HG03521 (cell line): ENCODE results near the gene DZANK1.
"Not testable (repeated sequence)": the region's sequence is repeated elsewhere in the genome, so short reads cannot be mapped to it uniquely, and the experiment has no call there.

Experiments
- ATAC-seq: cut with Tn5 transposase; IDR thresholded peaks from one replicate; pipeline ENCODE4 v1.9.1; 2021; ENCODE audit warnings: mild to moderate bottlenecking, moderate library complexity; ENCODE audit not compliant: unreplicated experiment

The DZANK1 gene

DNA sequence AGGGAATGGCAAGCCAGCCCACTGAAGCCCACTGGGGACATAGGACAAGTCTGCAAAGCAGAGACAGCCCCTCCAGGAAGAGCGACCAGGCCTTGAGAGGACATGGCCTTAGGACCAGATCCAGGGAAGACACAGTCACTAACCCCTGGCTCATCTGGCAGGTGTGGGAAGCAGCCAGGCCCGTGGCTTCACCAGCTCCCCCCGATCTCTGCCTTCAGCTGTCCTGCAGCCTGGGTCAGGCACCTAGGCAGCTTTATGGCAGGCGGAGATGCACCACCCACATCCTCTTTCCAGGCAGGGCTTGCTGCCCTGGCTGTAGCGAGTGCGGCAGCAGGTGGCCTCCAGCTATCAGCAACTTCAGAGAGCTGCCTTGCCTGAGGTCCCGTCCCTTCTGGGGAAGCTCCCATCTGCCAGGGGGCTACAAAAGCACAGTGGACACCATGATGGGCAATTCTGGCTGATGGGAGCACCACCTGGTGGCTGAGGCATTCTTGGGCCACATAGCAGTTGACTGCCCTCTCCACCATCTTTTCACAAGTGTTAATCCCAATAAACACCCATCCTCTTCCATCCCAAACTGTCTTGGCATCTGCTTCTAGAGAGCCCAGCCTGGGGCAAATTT is 85.8 kb downstream of the DZANK1 start:
- no peak for ATAC-seq

DNA sequence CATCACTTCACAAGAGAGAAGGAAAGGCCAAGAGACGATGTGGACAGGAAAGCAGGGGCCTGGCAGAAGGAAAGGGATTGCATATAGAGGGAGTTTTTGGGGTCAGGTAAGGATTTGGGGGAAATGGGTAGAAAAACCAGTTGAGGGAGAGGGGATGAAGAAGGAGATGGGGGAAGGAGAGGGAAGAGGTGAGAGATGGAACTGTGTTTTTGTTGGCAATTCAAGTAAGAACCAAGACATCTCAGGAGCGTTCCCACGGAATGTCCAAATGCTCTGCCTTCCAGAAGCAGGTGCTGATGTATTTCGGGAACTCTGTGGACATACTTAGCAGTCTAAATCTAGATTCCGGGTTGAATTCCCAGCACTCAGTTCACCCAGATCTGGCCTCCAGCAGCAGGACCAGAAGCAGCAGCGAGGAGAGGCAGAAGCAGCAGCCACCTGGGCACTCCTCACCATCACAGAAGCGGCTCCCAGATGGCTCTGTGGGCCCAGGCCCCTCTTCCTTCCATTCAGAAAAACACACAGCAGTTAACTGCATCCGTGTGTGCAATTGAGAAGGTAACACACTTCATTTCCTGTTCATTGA is 88.8 kb downstream of the DZANK1 start:
- ATAC-seq = no peak

DNA sequence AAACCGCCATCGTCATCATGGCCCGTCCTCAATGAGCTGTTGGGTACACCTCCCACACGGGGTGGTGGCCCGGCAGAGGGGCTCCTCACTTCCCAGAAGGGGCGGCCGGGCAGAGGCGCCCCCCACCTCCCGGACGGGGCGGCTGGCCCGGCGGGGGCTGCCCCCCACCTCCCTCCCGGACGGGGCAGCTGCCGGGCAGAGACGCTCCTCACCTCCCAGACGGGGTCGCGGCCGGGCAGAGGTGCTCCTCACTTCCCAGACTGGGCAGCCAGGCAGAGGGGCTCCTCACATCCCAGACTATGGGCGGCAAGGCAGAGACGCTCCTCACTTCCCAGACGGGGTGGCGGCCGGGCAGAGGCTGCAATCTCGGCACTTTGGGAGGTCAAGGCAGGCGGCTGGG is 91.3 kb downstream of the DZANK1 start:
- ATAC-seq = not testable (repeated sequence)

- ATAC-seq = no peak
These were observed 94.5 kb downstream of the DZANK1 start for GRCh38 chr20:18372296-18372695.

DNA sequence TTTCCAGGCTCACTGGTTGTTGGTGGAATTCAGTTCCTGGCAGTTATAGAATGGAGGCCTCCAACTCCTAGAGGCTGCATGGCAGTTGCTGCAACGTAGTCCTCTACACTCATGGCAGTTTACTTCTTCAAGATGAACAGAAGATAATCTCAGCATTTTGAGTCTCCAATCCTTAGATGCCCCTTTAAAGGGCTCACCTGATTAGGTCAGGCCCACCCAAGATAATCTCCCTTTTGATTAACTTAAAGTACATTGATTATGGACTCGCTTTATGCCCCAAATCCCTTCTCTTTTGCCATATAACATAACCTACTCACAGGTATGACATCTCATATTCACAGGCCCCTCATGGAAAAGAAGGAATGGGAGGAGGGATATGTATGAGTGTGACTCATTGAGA is 102.1 kb downstream of the DZANK1 start:
- ATAC-seq = no peak

GRCh38 chr20:18363708-18364107 is 103.1 kb downstream of the DZANK1 start:
- no peak for ATAC-seq

GRCh38 chr20:18362916-18363315 is 103.9 kb downstream of the DZANK1 start:
- no peak for ATAC-seq

GRCh38 chr20:18361678-18362077 is 105.2 kb downstream of the DZANK1 start:
- no peak for ATAC-seq

- ATAC-seq = no peak
These were observed 106.2 kb downstream of the DZANK1 start for GRCh38 chr20:18360635-18361034.

DNA sequence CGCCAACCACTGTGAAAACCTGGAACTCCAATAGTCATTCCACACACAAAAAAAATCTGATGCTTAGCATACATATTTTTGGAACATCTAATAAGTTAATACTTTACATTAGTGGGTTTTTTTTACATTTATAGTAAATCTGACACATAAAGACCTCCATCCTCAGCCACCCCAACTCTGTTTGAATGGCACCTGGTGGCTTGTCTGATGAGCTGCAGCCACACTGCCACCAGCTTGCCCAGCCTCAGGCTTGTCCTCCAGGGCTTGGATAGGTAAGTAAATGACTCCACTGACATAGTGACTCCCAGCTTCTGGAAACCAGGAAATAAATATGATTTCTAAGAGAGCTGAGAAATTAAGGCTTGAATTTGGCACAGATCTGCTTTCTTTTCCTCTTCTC is 107.0 kb downstream of the DZANK1 start:
- no peak for ATAC-seq

DNA sequence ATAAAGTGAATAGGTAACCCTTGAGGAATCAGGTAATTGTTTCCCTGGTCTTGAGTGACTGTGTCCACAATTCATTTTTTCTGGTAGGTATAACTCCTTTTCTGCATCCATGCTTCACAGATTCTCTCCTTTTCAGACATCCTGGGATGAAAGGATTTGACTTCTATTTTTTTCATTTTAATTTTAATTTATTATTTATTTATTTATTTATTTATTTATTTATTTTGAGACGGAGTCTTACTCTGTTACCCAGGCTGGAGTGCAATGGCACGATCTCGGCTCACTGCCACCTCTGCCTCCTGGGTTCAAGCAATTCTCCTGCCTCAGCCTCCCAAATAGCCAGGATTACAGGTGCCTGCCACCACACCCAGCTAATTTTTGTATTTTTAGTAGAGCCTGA is 117.1 kb downstream of the DZANK1 start:
- not testable (repeated sequence) for ATAC-seq
